ENCODE data around the gene YDJC. TPM values are rescaled to one million over a fixed set of nuclear protein-coding genes. Genes with fewer than 3 reads are reported as not detected.

The YDJC gene
- total and polyA plus RNA-seq, 2 of the 8 experiments (the other 6 are each of a cell fraction or from before 2014, with no cell fraction given) = 36.7 to 45.2 TPM

GRCh38 chr22:21663738-21664137 lies 33.9 kb upstream of the YDJC start (continued):
- TF ChIP-seq KDM4A (IDR thresholded peaks at IDR 0.05; ENCODE audit: low read depth, low read length, severe bottlenecking) = no peak
- no peak for TF ChIP-seq KDM5A (IDR thresholded peaks at IDR 0.05; ENCODE audit: low read length)
- no peak for TF ChIP-seq CHD7 (IDR thresholded peaks at IDR 0.05; ENCODE audit: insufficient replicate concordance, low read length)
- no peak for TF ChIP-seq CTBP2 (IDR thresholded peaks at IDR 0.05; ENCODE audit: borderline replicate concordance, insufficient read depth, insufficient read length, low read length)
- no peak for TF ChIP-seq CHD1 (IDR thresholded peaks at IDR 0.05; ENCODE audit: low read depth, low read length)
- no peak for TF ChIP-seq BCL11A (IDR thresholded peaks at IDR 0.05; ENCODE audit: low read depth in 2 of 2, low read length in 2 of 2)

Data from H1 (cell line).